22Rv1 (cell line): ENCODE data around the gene C2orf49.

ENCODE experiments used
- H3K27ac ChIP-seq: fragments of 450-650 bp; 2 replicates; pipeline ENCODE4 v1.5.1; 2017
- CTCF ChIP-seq: fragments of 450-650 bp; IDR thresholded peaks from 2 replicates; pipeline ENCODE4 v1.5.1; 2017; ENCODE audit warnings: mild to moderate bottlenecking
- ZFX ChIP-seq: fragments of 450-650 bp; IDR thresholded peaks from 2 replicates; pipeline ENCODE4 v1.6.1; 2017; ENCODE audit warnings: antibody characterized with exemption, borderline replicate concordance

C2orf49 gene

GRCh38 chr2:105307550-105307949 is 29.8 kb upstream of the C2orf49 start:
- H3K27ac ChIP-seq, result no peak overlapping the region
- TF ChIP-seq ZFX, result no peak
- TF ChIP-seq CTCF, result no peak

- H3K27ac ChIP-seq, result no peak overlapping the region
- TF ChIP-seq CTCF, result no peak
- TF ChIP-seq ZFX, result no peak
Observed at GRCh38 chr2:105307962-105308361, 29.4 kb upstream of the C2orf49 start.

GRCh38 chr2:105308382-105309146 is 28.8 kb upstream of the C2orf49 start:
- H3K27ac ChIP-seq, result no peak overlapping the region
- no peak for TF ChIP-seq CTCF
- no peak for TF ChIP-seq ZFX

- TF ChIP-seq CTCF, result no peak
- no peak for TF ChIP-seq ZFX
- no peak overlapping the region for H3K27ac ChIP-seq
Observed at GRCh38 chr2:105309147-105309545, 28.2 kb upstream of the C2orf49 start.

- TF ChIP-seq ZFX (no peak), CTCF (no peak)
- no peak overlapping the region for H3K27ac ChIP-seq
Observed at GRCh38 chr2:105313877-105314276, 23.5 kb upstream of the C2orf49 start.

- H3K27ac ChIP-seq, result no peak overlapping the region
Observed at GRCh38 chr2:105315314-105315713, 22.0 kb upstream of the C2orf49 start.

GRCh38 chr2:105317937-105318336 is 19.4 kb upstream of the C2orf49 start:
- no peak overlapping the region for H3K27ac ChIP-seq
- no peak for TF ChIP-seq ZFX
- TF ChIP-seq CTCF, result no peak

More at GRCh38 chr2:105315314-105315713, 22.0 kb upstream of the C2orf49 start:
- no peak for TF ChIP-seq CTCF
- no peak for TF ChIP-seq ZFX
